DOHH2 (cell line): ENCODE data around the gene SEPTIN8.

Source experiments
- H3F3A ChIP-seq: fragments of 200-600 bp; sonication (generic), shearing (Covaris generic); 2 replicates; pipeline ENCODE4 v1.6.0; 2016; ENCODE audit warnings: antibody characterized with exemption, mild to moderate bottlenecking; ENCODE audit not compliant: control insufficient read depth, insufficient read depth
- H3K27ac ChIP-seq: fragments of 200-600 bp; sonication (generic); 2 replicates; pipeline ENCODE4 v1.5.1; 2014; ENCODE audit warnings: low read depth, mild to moderate bottlenecking, low read length, moderate library complexity
- H3K27me3 ChIP-seq: fragments of 200-600 bp; sonication (generic); 2 replicates; pipeline ENCODE4 v1.6.1; 2014; ENCODE audit warnings: mild to moderate bottlenecking, low read length, mixed read lengths; ENCODE audit not compliant: control insufficient read depth
- H3K36me3 ChIP-seq: fragments of 200-600 bp; sonication (generic); 2 replicates; pipeline ENCODE4 v1.6.1; 2014; ENCODE audit warnings: mild to moderate bottlenecking, low read length, moderate library complexity, mixed read lengths; ENCODE audit not compliant: control insufficient read depth
- H3K4me1 ChIP-seq: fragments of 200-600 bp; sonication (generic); 2 replicates; pipeline ENCODE4 v1.6.1; 2014; ENCODE audit warnings: mild to moderate bottlenecking, low read length, mixed read lengths; ENCODE audit not compliant: control insufficient read depth
- H3K4me2 ChIP-seq: fragments of 200-600 bp; sonication (generic); 2 replicates; pipeline ENCODE4 v1.6.0; 2014; ENCODE audit warnings: mild to moderate bottlenecking, low read length, moderate library complexity
- H3K4me3 ChIP-seq: fragments of 200-600 bp; sonication (generic); 2 replicates; pipeline ENCODE4 v1.5.1; 2014; ENCODE audit warnings: mild to moderate bottlenecking, low read length, mixed read lengths
- H3K79me2 ChIP-seq: fragments of 200-600 bp; sonication (generic); 2 replicates; pipeline ENCODE4 v1.6.1; 2014; ENCODE audit warnings: mild to moderate bottlenecking, low read length, mixed read lengths; ENCODE audit not compliant: control insufficient read depth
- H3K9me2 ChIP-seq: fragments of 200-600 bp; sonication (generic); replicated peaks from 2 replicates; pipeline ENCODE4 v1.6.1; 2014; ENCODE audit warnings: mild to moderate bottlenecking, low read length, mixed read lengths; ENCODE audit not compliant: control insufficient read depth
- H3K9me3 ChIP-seq: fragments of 200-600 bp; sonication (generic); 2 replicates; pipeline ENCODE4 v1.6.1; 2014; ENCODE audit warnings: antibody characterized with exemption, low read length, mixed read lengths; ENCODE audit not compliant: control insufficient read depth, insufficient read depth
- H4K20me1 ChIP-seq: fragments of 200-600 bp; sonication (generic); 2 replicates; pipeline ENCODE4 v1.6.0; 2014; ENCODE audit warnings: low read depth, mild to moderate bottlenecking, antibody characterized with exemption, low read length, moderate library complexity; ENCODE audit not compliant: control insufficient read depth, insufficient read depth
- CTCF ChIP-seq: fragments of 200-600 bp; sonication (generic); IDR thresholded peaks from one replicate; pipeline ENCODE4 v1.5.1; 2014; ENCODE audit warnings: antibody characterized with exemption, mild to moderate bottlenecking, low read depth, low read length; ENCODE audit not compliant: poor library complexity, severe bottlenecking
- EZH2phosphoT487 ChIP-seq: fragments of 200-600 bp; sonication (generic); IDR thresholded peaks from 2 replicates; pipeline ENCODE4 v1.6.1; 2017; ENCODE audit warnings: borderline replicate concordance, mild to moderate bottlenecking, antibody characterized with exemption, low read length, moderate library complexity, mixed read lengths

The SEPTIN8 gene

GRCh38 chr5:132751444-132751843, 25.6 kb downstream of the SEPTIN8 start:
- Histone ChIP-seq H3K9me2 (no peaks in the 10 kb centered on the region), H3K36me3 (no peaks in the 10 kb centered on the region), H3K79me2 (no peaks in the 10 kb centered on the region), H3K9me3 (no peaks in the 10 kb centered on the region), H3F3A (no peaks in the 10 kb centered on the region), H3K4me2 (no peak overlapping the region), H3K4me1 (peaks cover 10% of the 10 kb centered on the region), H3K27me3 (peaks cover 47% of the 10 kb centered on the region), H3K27ac (no peak overlapping the region), H3K4me3 (no peak overlapping the region), H4K20me1 (no peaks in the 10 kb centered on the region)
- TF ChIP-seq EZH2phosphoT487 (no peak), CTCF (no peak)

GRCh38 chr5:132750471-132751230, 26.4 kb downstream of the SEPTIN8 start:
- no peaks in the 10 kb centered on the region for H3F3A ChIP-seq
- no peaks in the 10 kb centered on the region for H4K20me1 ChIP-seq
- no peaks in the 10 kb centered on the region for H3K79me2 ChIP-seq
- H3K9me2 ChIP-seq = no peaks in the 10 kb centered on the region
- H3K9me3 ChIP-seq = no peaks in the 10 kb centered on the region
- TF ChIP-seq EZH2phosphoT487 (no peak), CTCF (no peak)
- H3K4me3 ChIP-seq = no peak overlapping the region
- H3K4me1 ChIP-seq = peaks cover 10% of the 10 kb centered on the region
- H3K36me3 ChIP-seq = no peaks in the 10 kb centered on the region
- peaks cover 54% of the 10 kb centered on the region for H3K27me3 ChIP-seq
- no peak overlapping the region for H3K27ac ChIP-seq
- no peak overlapping the region for H3K4me2 ChIP-seq

- Histone ChIP-seq H3K27me3 (peaks cover 63% of the 10 kb centered on the region), H3F3A (no peaks in the 10 kb centered on the region), H4K20me1 (no peaks in the 10 kb centered on the region), H3K4me3 (no peak overlapping the region), H3K79me2 (no peaks in the 10 kb centered on the region), H3K27ac (no peak overlapping the region), H3K36me3 (no peaks in the 10 kb centered on the region), H3K9me2 (no peaks in the 10 kb centered on the region), H3K4me2 (no peak overlapping the region), H3K4me1 (peaks cover 10% of the 10 kb centered on the region), H3K9me3 (no peaks in the 10 kb centered on the region)
- TF ChIP-seq CTCF = no peak
These were observed 27.5 kb downstream of the SEPTIN8 start for GRCh38 chr5:132749506-132749905.
